Upper lobe of left lung (tissue), 6 donors: ENCODE measurements around the gene INPP5D. TPM values are rescaled to one million over a fixed set of nuclear protein-coding genes. Genes with fewer than 3 reads are reported as not detected.

Source experiments
- ATAC-seq, 2 donors: fragments of 200-7000 bp; cut with Tn5 transposase; one replicate each; pipeline ENCODE4 v1.9.1; 2022; ENCODE audit warnings: mild to moderate bottlenecking in 2 of 2, moderate library complexity in 2 of 2; ENCODE audit not compliant: low FRiP score in 2 of 2
- DNase-seq, 2 donors: peaks; one replicate each; pipeline ENCODE4 v3.0.0-alpha.2; 2019 to 2020
- H3K27ac ChIP-seq, 4 donors: fragments of 200-600 bp; sonication (generic); one replicate each; pipeline ENCODE4 v1.5.1; 2016 to 2019
- H3K27me3 ChIP-seq, 4 donors: fragments of 200-600 bp; sonication (generic); one replicate each; pipeline ENCODE4 v1.5.1; 2017 to 2019
- H3K36me3 ChIP-seq, 4 donors: fragments of 200-600 bp; sonication (generic); one replicate each; pipeline ENCODE4 v1.5.1; 2016 to 2019
- H3K4me1 ChIP-seq, 4 donors: fragments of 200-600 bp; sonication (generic); one replicate each; pipeline ENCODE4 v1.5.1; 2018 to 2019
- H3K4me3 ChIP-seq, 4 donors: fragments of 200-600 bp; sonication (generic); one replicate each; pipeline ENCODE4 v1.5.1; 2017 to 2019; ENCODE audit warnings: mild to moderate bottlenecking in 2 of 4, moderate library complexity in 1 of 4
- H3K9me3 ChIP-seq, 4 donors: fragments of 200-600 bp; sonication (generic); one replicate each; pipeline ENCODE4 v1.5.1; 2018 to 2019
- CTCF ChIP-seq, 6 experiments: fragments of 450-650 bp in 4 of 6; fragments of 200-600 bp in 2 of 6; sonication (generic) in 2 of 6; IDR thresholded peaks; one replicate each; pipeline ENCODE4 v1.5.1; 2016 to 2019; ENCODE audit warnings: antibody characterized with exemption in 6 of 6
- EP300 ChIP-seq, 4 donors: sonication (generic); formaldehyde crosslinking; IDR thresholded peaks; one replicate each; pipeline ENCODE4 v1.5.1; 2017; ENCODE audit warnings: antibody characterized with exemption in 4 of 4, control low read depth in 2 of 4
- POLR2A ChIP-seq, 4 donors: fragments of 450-650 bp; IDR thresholded peaks; one replicate each; pipeline ENCODE4 v1.5.1; 2016 to 2017; ENCODE audit warnings: antibody characterized with exemption in 4 of 4, mild to moderate bottlenecking in 2 of 4
- POLR2AphosphoS5 ChIP-seq, 2 donors: sonication (generic); formaldehyde crosslinking; IDR thresholded peaks; one replicate each; pipeline ENCODE4 v1.5.1; 2017; ENCODE audit warnings: antibody characterized with exemption in 2 of 2
- WGBS, 2 donors: methylation state at CpG; one replicate each; pipeline ENCODE4 v1.1.5; 2017 to 2018; 5-methylcytosine and 5-hydroxymethylcytosine counted together
- total RNA-seq, 6 donors: library from RNA; depleted of rRNA in 4 of 6; stranded (reverse); fragments of >200 nt in 4 of 6; gene quantifications; one replicate each; pipeline versions ENCODE4 v1.1.0 to v1.2.1, GENCODE V29; 2016 to 2021
- donor health status: DM: no; HTN: no; CAD: no; lungs with moderate emphysema.
- donor health status: DM: no; HTN: yes; CAD: no; lungs with severe emphysema.

INPP5D gene
- total RNA-seq, 6 donors from 2014 or later, result 17.6 to 243 (median 31.7) TPM

- Histone ChIP-seq H3K9me3 (no peaks in the 10 kb centered on the region), H3K27ac (no peak overlapping the region), H3K4me1 (no peaks in the 10 kb centered on the region), H3K4me3 (no peak overlapping the region), H3K27me3 (no peaks in the 10 kb centered on the region), H3K36me3 (no peaks in the 10 kb centered on the region)
- 79 to 83% methylated on average over 7 of the region's 7 CpGs for WGBS, 2 donors
- TF ChIP-seq POLR2A (IDR thresholded peaks at IDR 0.05), result no peak
- TF ChIP-seq POLR2AphosphoS5 (IDR thresholded peaks at IDR 0.05), result no peak
- TF ChIP-seq EP300 (IDR thresholded peaks at IDR 0.05), result no peak
- TF ChIP-seq CTCF (IDR thresholded peaks at IDR 0.05), result no peak
- DNase-seq (no peak), ATAC-seq (no peak)
Observed at GRCh38 chr2:233227346-233227978, 167.3 kb downstream of the INPP5D start.

GRCh38 chr2:233228376-233228775, 168.2 kb downstream of the INPP5D start:
- 61 to 78% methylated on average over 3 of the region's 3 CpGs for WGBS, 2 donors

GRCh38 chr2:233233618-233234230, 173.6 kb downstream of the INPP5D start:
- Histone ChIP-seq H3K27ac (no peak overlapping the region), H3K9me3 (no peaks in the 10 kb centered on the region), H3K4me1 (no peaks in the 10 kb centered on the region), H3K36me3 (no peaks in the 10 kb centered on the region), H3K27me3 (no peaks in the 10 kb centered on the region), H3K4me3 (no peak overlapping the region)
- WGBS, 2 donors, result 50 to 51% methylated on average over 4 of the region's 4 CpGs
- DNase-seq (no peak), ATAC-seq (no peak)
- TF ChIP-seq POLR2AphosphoS5 (IDR thresholded peaks at IDR 0.05), result no peak
- TF ChIP-seq CTCF (IDR thresholded peaks at IDR 0.05), result no peak
- no peak for TF ChIP-seq EP300 (IDR thresholded peaks at IDR 0.05)
- no peak for TF ChIP-seq POLR2A (IDR thresholded peaks at IDR 0.05)

More at GRCh38 chr2:233228376-233228775, 168.2 kb downstream of the INPP5D start:
- Histone ChIP-seq H3K36me3 (no peaks in the 10 kb centered on the region), H3K27me3 (no peaks in the 10 kb centered on the region), H3K4me3 (no peak overlapping the region), H3K27ac (no peak overlapping the region), H3K9me3 (no peaks in the 10 kb centered on the region), H3K4me1 (no peaks in the 10 kb centered on the region)
- ATAC-seq (no peak), DNase-seq (no peak)
- TF ChIP-seq POLR2A (IDR thresholded peaks at IDR 0.05) (no peak), EP300 (IDR thresholded peaks at IDR 0.05) (no peak), CTCF (IDR thresholded peaks at IDR 0.05) (no peak), POLR2AphosphoS5 (IDR thresholded peaks at IDR 0.05) (no peak)

- Histone ChIP-seq H3K36me3 (no peaks in the 10 kb centered on the region), H3K4me1 (no peaks in the 10 kb centered on the region), H3K9me3 (no peaks in the 10 kb centered on the region), H3K27ac (no peak overlapping the region), H3K27me3 (no peaks in the 10 kb centered on the region), H3K4me3 (no peak overlapping the region)
- TF ChIP-seq POLR2A (IDR thresholded peaks at IDR 0.05), result no peak
- DNase-seq, result no peak
- 61 to 67% methylated on average over 2 of the region's 2 CpGs for WGBS, 2 donors
- no peak for ATAC-seq
Observed at GRCh38 chr2:233234264-233234663, 174.1 kb downstream of the INPP5D start.

GRCh38 chr2:233234996-233235395, 174.9 kb downstream of the INPP5D start:
- H3K4me1 ChIP-seq, result no peaks in the 10 kb centered on the region
- ATAC-seq, result no peak
- H3K27ac ChIP-seq, result no peak overlapping the region

More at GRCh38 chr2:233234996-233235395, 174.9 kb downstream of the INPP5D start:
- H3K9me3 ChIP-seq, result no peaks in the 10 kb centered on the region
- H3K36me3 ChIP-seq, result no peaks in the 10 kb centered on the region
- no peak for DNase-seq
- WGBS, 2 donors, result 84 to 86% methylated on average over 3 of the region's 3 CpGs
- no peaks in the 10 kb centered on the region for H3K27me3 ChIP-seq
- no peak overlapping the region for H3K4me3 ChIP-seq
- TF ChIP-seq POLR2AphosphoS5 (IDR thresholded peaks at IDR 0.05), result no peak
- TF ChIP-seq POLR2A (IDR thresholded peaks at IDR 0.05), result no peak
- no peak for TF ChIP-seq EP300 (IDR thresholded peaks at IDR 0.05)
- no peak for TF ChIP-seq CTCF (IDR thresholded peaks at IDR 0.05)
